ENCODE results near the gene CGNL1.
A peak's percentile ranks its signal among the peaks of the same experiment; 100 is the strongest.

The CGNL1 gene

GRCh38 chr15:57519806-57520205, 143.5 kb downstream of the CGNL1 start:
- no peak for ATAC-seq

GRCh38 chr15:57521503-57521902, 145.2 kb downstream of the CGNL1 start:
- no peak for DNase-seq
- peaks cover 4% of the 10 kb centered on the region for H3K27me3 Mint-ChIP-seq

More at GRCh38 chr15:57519806-57520205, 143.5 kb downstream of the CGNL1 start:
- no peaks in the 10 kb centered on the region for H3K9me3 Mint-ChIP-seq
- H3K4me3 Mint-ChIP-seq: no peak overlapping the region
- no peak overlapping the region for H3K27ac Mint-ChIP-seq
- no peaks in the 10 kb centered on the region for H3K4me1 Mint-ChIP-seq
- DNase-seq: no peak
- no peaks in the 10 kb centered on the region for H3K27me3 Mint-ChIP-seq

GRCh38 chr15:57522148-57522547, 145.8 kb downstream of the CGNL1 start:
- H3K4me1 Mint-ChIP-seq: no peaks in the 10 kb centered on the region
- no peak overlapping the region for H3K27ac Mint-ChIP-seq

More at GRCh38 chr15:57521503-57521902, 145.2 kb downstream of the CGNL1 start:
- no peaks in the 10 kb centered on the region for H3K4me1 Mint-ChIP-seq
- no peak overlapping the region for H3K4me3 Mint-ChIP-seq
- no peak for ATAC-seq
- no peaks in the 10 kb centered on the region for H3K9me3 Mint-ChIP-seq
- H3K27ac Mint-ChIP-seq: peak overlapping the region in 1 of 2 donors; percentile 51

DNA sequence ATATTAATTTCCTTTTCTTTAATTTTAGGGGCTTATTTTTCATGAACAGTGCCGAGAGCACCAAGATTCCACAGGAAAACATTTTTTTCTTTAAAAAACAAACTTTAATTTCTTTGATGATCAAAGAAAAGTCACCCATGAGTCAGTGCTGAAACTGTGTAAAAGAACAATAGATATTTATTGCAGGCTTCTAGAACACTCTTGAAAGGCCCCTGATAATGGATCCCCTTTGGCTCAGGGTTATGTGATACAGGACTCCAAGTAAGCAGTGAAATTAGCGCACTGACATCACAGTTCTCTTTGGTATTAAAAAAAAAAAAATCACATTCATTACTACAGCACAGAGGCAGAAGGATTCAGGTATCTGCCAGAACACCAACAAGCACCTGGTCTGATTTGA, 149.3 kb downstream of the CGNL1 start:
- H3K4me3 Mint-ChIP-seq: no peak overlapping the region
- DNase-seq (no peak), ATAC-seq (no peak)
- no peaks in the 10 kb centered on the region for H3K9me3 Mint-ChIP-seq
- H3K27ac Mint-ChIP-seq: no peak overlapping the region
- no peaks in the 10 kb centered on the region for H3K4me1 Mint-ChIP-seq
- H3K27me3 Mint-ChIP-seq: peaks cover 9% of the 10 kb centered on the region

More at GRCh38 chr15:57522148-57522547, 145.8 kb downstream of the CGNL1 start:
- Mint-ChIP-seq H3K27me3 (peaks cover 9% of the 10 kb centered on the region), H3K4me3 (no peak overlapping the region), H3K9me3 (no peaks in the 10 kb centered on the region)
- DNase-seq: no peak
- ATAC-seq: no peak

- Mint-ChIP-seq H3K4me3 (no peak overlapping the region), H3K27me3 (peaks cover 9% of the 10 kb centered on the region), H3K9me3 (no peaks in the 10 kb centered on the region), H3K27ac (no peak overlapping the region), H3K4me1 (no peaks in the 10 kb centered on the region)
- ATAC-seq (no peak), DNase-seq (no peak)
Observed at GRCh38 chr15:57526076-57526475, 149.8 kb downstream of the CGNL1 start.

- no peak overlapping the region for H3K4me3 Mint-ChIP-seq
- DNase-seq (no peak), ATAC-seq (no peak)
- no peaks in the 10 kb centered on the region for H3K9me3 Mint-ChIP-seq
- H3K4me1 Mint-ChIP-seq: no peaks in the 10 kb centered on the region
- H3K27ac Mint-ChIP-seq: peak overlapping the region in 1 of 2 donors; percentile 56
- H3K27me3 Mint-ChIP-seq: peaks cover 9% of the 10 kb centered on the region
Observed at GRCh38 chr15:57526615-57527014, 150.3 kb downstream of the CGNL1 start.

- Mint-ChIP-seq H3K9me3 (no peaks in the 10 kb centered on the region), H3K4me3 (no peak overlapping the region), H3K4me1 (no peaks in the 10 kb centered on the region), H3K27ac (no peak overlapping the region), H3K27me3 (peaks cover 15% of the 10 kb centered on the region)
- DNase-seq (peak in 1 of 2 donors; percentile 16), ATAC-seq (peak; percentile 43)
Observed at GRCh38 chr15:57527382-57528091, 151.2 kb downstream of the CGNL1 start.

- no peaks in the 10 kb centered on the region for H3K9me3 Mint-ChIP-seq
- no peaks in the 10 kb centered on the region for H3K4me1 Mint-ChIP-seq
- no peak overlapping the region for H3K4me3 Mint-ChIP-seq
- DNase-seq (no peak), ATAC-seq (no peak)
- peaks cover 22% of the 10 kb centered on the region for H3K27me3 Mint-ChIP-seq
- H3K27ac Mint-ChIP-seq: no peak overlapping the region
Observed at GRCh38 chr15:57528940-57529565, 152.7 kb downstream of the CGNL1 start.

DNA sequence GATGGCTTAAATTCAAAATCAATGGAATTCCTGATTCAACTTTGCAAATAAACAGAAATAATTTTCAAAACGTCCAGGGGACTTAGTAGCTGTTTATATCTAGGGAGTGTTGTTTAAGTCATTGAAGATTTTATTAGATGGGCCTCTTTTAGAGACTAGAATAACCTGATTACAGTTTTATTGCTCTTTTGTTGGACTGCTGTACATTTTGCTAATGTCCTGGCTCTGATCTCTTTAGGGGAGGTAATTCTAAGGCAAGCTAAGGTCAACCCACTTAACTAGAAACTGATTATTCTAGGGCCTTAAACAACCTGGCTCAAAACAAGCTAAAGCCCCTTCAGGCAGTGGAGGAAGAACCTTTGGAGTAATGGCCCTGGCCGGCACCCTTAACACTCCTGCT, 153.4 kb downstream of the CGNL1 start:
- Mint-ChIP-seq H3K9me3 (no peaks in the 10 kb centered on the region), H3K4me3 (no peak overlapping the region), H3K27me3 (peaks cover 22% of the 10 kb centered on the region), H3K4me1 (no peaks in the 10 kb centered on the region), H3K27ac (no peak overlapping the region)
- no peak for ATAC-seq
- DNase-seq: no peak

- Mint-ChIP-seq H3K27ac (no peak overlapping the region), H3K27me3 (peaks cover 12% of the 10 kb centered on the region), H3K9me3 (peaks cover 0 to 7% of the 10 kb centered on the region in 2 donors), H3K4me3 (no peak overlapping the region), H3K4me1 (no peaks in the 10 kb centered on the region)
- no peak for DNase-seq
- ATAC-seq: no peak
Observed at GRCh38 chr15:57532731-57533447, 156.6 kb downstream of the CGNL1 start.

DNA sequence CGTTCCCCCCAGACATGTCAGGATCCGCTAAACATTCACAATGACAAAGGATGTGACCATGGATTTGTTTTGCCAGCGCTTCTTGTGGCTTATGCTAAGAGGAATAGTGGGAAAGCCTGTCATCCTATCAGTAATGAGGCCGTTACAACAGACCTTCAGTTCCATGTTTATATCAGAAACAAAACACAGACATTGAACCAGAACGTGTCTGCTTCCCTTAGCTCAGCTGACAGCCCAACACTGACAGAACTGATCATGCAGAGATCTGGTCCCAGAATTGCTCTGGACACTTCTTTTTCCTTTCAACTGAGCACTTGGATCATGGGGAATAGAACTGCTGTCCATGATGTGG, 157.1 kb downstream of the CGNL1 start:
- Mint-ChIP-seq H3K27ac (no peak overlapping the region), H3K9me3 (peaks cover 0 to 7% of the 10 kb centered on the region in 2 donors), H3K27me3 (peaks cover 12% of the 10 kb centered on the region), H3K4me3 (no peak overlapping the region), H3K4me1 (no peaks in the 10 kb centered on the region)
- no peak for DNase-seq
- no peak for ATAC-seq

DNA sequence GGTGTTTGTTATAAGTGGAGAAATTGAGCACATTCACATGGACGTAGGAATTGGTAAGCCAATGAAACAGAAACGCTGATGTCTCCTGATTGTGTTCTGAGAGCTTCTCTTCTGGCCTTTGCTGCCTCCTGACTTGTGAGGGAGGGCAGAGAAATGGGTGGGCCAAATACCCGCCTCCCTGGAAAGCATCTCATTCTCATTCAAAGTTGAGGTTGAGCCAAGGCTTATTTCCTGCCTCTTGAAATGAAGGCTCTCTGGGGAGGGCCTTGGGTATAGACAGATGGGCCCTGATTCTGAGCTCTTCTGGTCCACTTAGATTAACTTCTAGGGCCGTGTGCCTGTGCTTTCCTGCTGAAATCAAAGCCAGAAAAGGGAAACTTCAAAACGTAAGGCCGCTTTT, 158.0 kb downstream of the CGNL1 start:
- no peaks in the 10 kb centered on the region for H3K4me1 Mint-ChIP-seq
- H3K4me3 Mint-ChIP-seq: no peak overlapping the region
- peaks cover 17% of the 10 kb centered on the region for H3K27me3 Mint-ChIP-seq
- H3K27ac Mint-ChIP-seq: no peak overlapping the region
- no peak for DNase-seq
- H3K9me3 Mint-ChIP-seq: peaks cover 0 to 7% of the 10 kb centered on the region in 2 donors
- no peak for ATAC-seq

- no peak overlapping the region for H3K4me3 Mint-ChIP-seq
- DNase-seq (no peak), ATAC-seq (no peak)
- peaks cover 9% of the 10 kb centered on the region for H3K4me1 Mint-ChIP-seq
- peaks cover 5 to 19% of the 10 kb centered on the region in 2 donors for H3K9me3 Mint-ChIP-seq
- no peak overlapping the region for H3K27ac Mint-ChIP-seq
- peaks cover 31% of the 10 kb centered on the region for H3K27me3 Mint-ChIP-seq
Observed at GRCh38 chr15:57537072-57537471, 160.8 kb downstream of the CGNL1 start.

- Mint-ChIP-seq H3K27me3 (peaks cover 25% of the 10 kb centered on the region), H3K27ac (no peak overlapping the region), H3K4me1 (peaks cover 9% of the 10 kb centered on the region), H3K9me3 (peaks cover 5 to 19% of the 10 kb centered on the region in 2 donors), H3K4me3 (no peak overlapping the region)
- no peak for ATAC-seq
- DNase-seq: no peak
Observed at GRCh38 chr15:57537488-57538264, 161.4 kb downstream of the CGNL1 start.

- peaks cover 5 to 19% of the 10 kb centered on the region in 2 donors for H3K9me3 Mint-ChIP-seq
- no peak overlapping the region for H3K27ac Mint-ChIP-seq
- peaks cover 20% of the 10 kb centered on the region for H3K27me3 Mint-ChIP-seq
- DNase-seq (no peak), ATAC-seq (no peak)
- no peak overlapping the region for H3K4me3 Mint-ChIP-seq
- H3K4me1 Mint-ChIP-seq: peaks cover 9% of the 10 kb centered on the region
Observed at GRCh38 chr15:57538265-57538529, 161.9 kb downstream of the CGNL1 start.

Measured in stimulated activated naive CD8-positive, alpha-beta T cell treated with anti-CD3 and anti-CD28 coated beads, Interleukin-15, amount 100 ng/mL, for 72 hours (primary cell).